GM10266 (cell line): ENCODE results near the gene SPEM2.

Experiments
- DNase-seq: peaks from one replicate; pipeline ENCODE4 v3.0.0; 2012; ENCODE audit errors: extremely low spot score
- CTCF ChIP-seq: IDR thresholded peaks from 2 replicates; pipeline ENCODE4 v1.5.1; 2012; ENCODE audit warnings: mild to moderate bottlenecking, low read depth; ENCODE audit not compliant: control insufficient read depth, insufficient read depth; ENCODE audit errors: missing control alignments

The SPEM2 gene

GRCh38 chr17:7394452-7395191 is 30.8 kb upstream of the SPEM2 start, which contains the start of gene PLSCR3:
PLSCR3 (minus strand) TSS chr17:7394525; CDS start chr17:7394110, 415 bp downstream.
- peak; percentile 98 for DNase-seq
- TF ChIP-seq CTCF, result peak; percentile 25

- TF ChIP-seq CTCF, result no peak
- DNase-seq, result no peak
Observed at GRCh38 chr17:7396147-7396546, 29.3 kb upstream of the SPEM2 start.

- TF ChIP-seq CTCF, result no peak
- DNase-seq, result no peak
Observed at GRCh38 chr17:7398612-7399011, 26.8 kb upstream of the SPEM2 start.

GRCh38 chr17:7403043-7403726 is 22.2 kb upstream of the SPEM2 start:
- DNase-seq, result no peak
- no peak for TF ChIP-seq CTCF

- no peak for DNase-seq
- no peak for TF ChIP-seq CTCF
Observed at GRCh38 chr17:7403727-7403976, 21.8 kb upstream of the SPEM2 start.

GRCh38 chr17:7403977-7404736 is 21.3 kb upstream of the SPEM2 start, which contains the start of gene TMEM256:
TMEM256 (minus strand) TSS chr17:7404097; CDS start chr17:7404084, 13 bp downstream.
- TF ChIP-seq CTCF, result no peak
- DNase-seq, result peak; percentile 98

- no peak for DNase-seq
- TF ChIP-seq CTCF, result no peak
Observed at GRCh38 chr17:7404737-7405349, 20.6 kb upstream of the SPEM2 start.
